ENCODE measurements around the gene DKK1.

DNA sequence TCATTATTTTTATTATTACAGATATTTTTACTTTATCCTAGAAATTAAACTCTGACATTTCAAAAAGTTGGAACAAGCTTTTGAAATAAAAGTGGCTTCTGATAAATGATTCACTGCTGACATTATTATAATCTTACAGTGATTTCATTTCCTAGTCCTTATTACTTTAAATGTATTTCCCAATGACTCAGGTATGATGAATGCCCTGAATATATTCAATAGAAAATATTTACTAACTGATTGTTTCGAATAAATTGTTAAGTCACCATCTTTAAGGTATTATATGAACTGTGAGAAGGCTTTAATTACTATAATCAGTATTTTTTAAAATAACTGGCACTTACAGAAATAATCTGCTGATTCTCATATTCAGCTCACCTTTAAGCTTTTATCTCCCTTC is 21.6 kb downstream of the DKK1 start:
- TF ChIP-seq CTCF (IDR thresholded peaks at IDR 0.05) (no peak), POLR2A (IDR thresholded peaks at IDR 0.05) (no peak), EP300 (IDR thresholded peaks at IDR 0.05) (no peak)

Data from tibial nerve (tissue), 4 donors.